A673 (cell line): ENCODE results near the gene UCK2. TPM values are rescaled to one million over a fixed set of nuclear protein-coding genes. Genes with fewer than 3 reads are reported as not detected.

ENCODE experiments used
- BruUV-seq: library from RNA; stranded (reverse); fragments of 400-500 nt; replicated peaks from 2 replicates; lab custom pipeline; 2021; lab: Mats Ljungman, UMichigan
- CTCF ChIA-PET: fragments of 300-600 bp; sonication (Branson Sonifier 250); formaldehyde crosslinking; loops from one replicate; lab custom pipeline; 2022; ENCODE audit warnings: antibody characterized with exemption; lab: Charles Lee
- POLR2A ChIA-PET: fragments of 300-600 bp; sonication (Branson Sonifier 250); formaldehyde crosslinking; loops from one replicate; lab custom pipeline; 2022; ENCODE audit warnings: antibody characterized with exemption; ENCODE audit not compliant: low non-redundant PET; lab: Charles Lee
- DNase-seq: peaks from one replicate; pipeline ENCODE4 v3.0.0-alpha.2; 2015; ENCODE audit warnings: low spot score
- H3K27ac ChIP-seq: fragments of 200-600 bp; sonication (generic); 2 replicates; pipeline ENCODE4 v1.5.1; 2016; ENCODE audit warnings: mixed run types, low read depth, mild to moderate bottlenecking, mixed read lengths, antibody characterized with exemption, low read length; ENCODE audit not compliant: poor library complexity, severe bottlenecking
- H3K27me3 ChIP-seq: fragments of 200-600 bp; sonication (generic); replicated peaks from 2 replicates; pipeline ENCODE4 v1.6.1; 2017; ENCODE audit warnings: mixed run types, low read depth, mild to moderate bottlenecking, mixed read lengths, antibody characterized with exemption, low read length; ENCODE audit not compliant: insufficient read depth, poor library complexity
- H3K36me3 ChIP-seq: fragments of 200-600 bp; sonication (generic); 2 replicates; pipeline ENCODE4 v1.6.1; 2016; ENCODE audit warnings: mixed run types, mild to moderate bottlenecking, mixed read lengths, antibody characterized with exemption, low read length; ENCODE audit not compliant: insufficient read depth, poor library complexity, severe bottlenecking
- H3K4me1 ChIP-seq: fragments of 200-600 bp; sonication (generic); 2 replicates; pipeline ENCODE4 v1.6.1; 2017; ENCODE audit warnings: mixed run types, mild to moderate bottlenecking, mixed read lengths, antibody characterized with exemption, low read length; ENCODE audit not compliant: insufficient read depth, poor library complexity, severe bottlenecking
- H3K4me3 ChIP-seq: fragments of 200-600 bp; sonication (generic); 2 replicates; pipeline ENCODE4 v1.5.1; 2016; ENCODE audit warnings: low read depth, mixed run types, mild to moderate bottlenecking, mixed read lengths, low read length; ENCODE audit not compliant: poor library complexity, severe bottlenecking
- H3K9me3 ChIP-seq: fragments of 200-600 bp; sonication (generic); 2 replicates; pipeline ENCODE4 v1.6.1; 2016; ENCODE audit warnings: mixed run types, low read depth, mild to moderate bottlenecking, mixed read lengths, antibody characterized with exemption, low read length; ENCODE audit not compliant: poor library complexity, severe bottlenecking
- EZH2 ChIP-seq: fragments of 200-600 bp; sonication (generic); IDR thresholded peaks from 2 replicates; pipeline ENCODE4 v1.6.1; 2017; ENCODE audit warnings: borderline replicate concordance, low read depth, mild to moderate bottlenecking, mixed read lengths, antibody characterized with exemption, low read length; ENCODE audit not compliant: poor library complexity, severe bottlenecking
- intact Hi-C: fragments of 100-400 bp; cut with micrococcal nuclease; formaldehyde crosslinking; loops from one replicate; pipeline ENCODE4 v1.10.0; 2022; ENCODE audit not compliant: unreplicated experiment
- total RNA-seq: library from RNA; stranded (reverse); gene quantifications from 2 replicates; pipeline ENCODE4 v1.2.3, GENCODE V29; 2021
- TF ChIP-seq, protein P1 (sequence below): fragments of 300-800, 200-600 bp; sonication (generic); conservative IDR thresholded peaks from 2 replicates; pipeline ENCODE4 v1.5.1; 2017; ENCODE audit warnings: low read depth, mild to moderate bottlenecking, antibody characterized with exemption, low read length, moderate library complexity, mixed read lengths

The UCK2 gene
- total RNA-seq, 1 experiment from 2014 or later, result 78.7 TPM

- H3K4me1 ChIP-seq, result no peaks in the 10 kb centered on the region
- CTCF ChIA-PET, result no interaction called here
- H3K4me3 ChIP-seq, result no peak overlapping the region
- no peaks in the 10 kb centered on the region for H3K9me3 ChIP-seq
- H3K27me3 ChIP-seq, result no peaks in the 10 kb centered on the region
- no peak overlapping the region for H3K27ac ChIP-seq
- DNase-seq, result no peak
- intact Hi-C loops, result no loop called here
- TF ChIP-seq EZH2, result no peak
- TF ChIP-seq, protein P1, sequence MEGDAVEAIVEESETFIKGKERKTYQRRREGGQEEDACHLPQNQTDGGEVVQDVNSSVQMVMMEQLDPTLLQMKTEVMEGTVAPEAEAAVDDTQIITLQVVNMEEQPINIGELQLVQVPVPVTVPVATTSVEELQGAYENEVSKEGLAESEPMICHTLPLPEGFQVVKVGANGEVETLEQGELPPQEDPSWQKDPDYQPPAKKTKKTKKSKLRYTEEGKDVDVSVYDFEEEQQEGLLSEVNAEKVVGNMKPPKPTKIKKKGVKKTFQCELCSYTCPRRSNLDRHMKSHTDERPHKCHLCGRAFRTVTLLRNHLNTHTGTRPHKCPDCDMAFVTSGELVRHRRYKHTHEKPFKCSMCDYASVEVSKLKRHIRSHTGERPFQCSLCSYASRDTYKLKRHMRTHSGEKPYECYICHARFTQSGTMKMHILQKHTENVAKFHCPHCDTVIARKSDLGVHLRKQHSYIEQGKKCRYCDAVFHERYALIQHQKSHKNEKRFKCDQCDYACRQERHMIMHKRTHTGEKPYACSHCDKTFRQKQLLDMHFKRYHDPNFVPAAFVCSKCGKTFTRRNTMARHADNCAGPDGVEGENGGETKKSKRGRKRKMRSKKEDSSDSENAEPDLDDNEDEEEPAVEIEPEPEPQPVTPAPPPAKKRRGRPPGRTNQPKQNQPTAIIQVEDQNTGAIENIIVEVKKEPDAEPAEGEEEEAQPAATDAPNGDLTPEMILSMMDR, result no peak
- POLR2A ChIA-PET, result no interaction called here
- no peaks in the 10 kb centered on the region for H3K36me3 ChIP-seq
- no TSS peak for BruUV-seq
These were observed 57.4 kb downstream of the UCK2 start for GRCh38 chr1:165884690-165885304.

DNA sequence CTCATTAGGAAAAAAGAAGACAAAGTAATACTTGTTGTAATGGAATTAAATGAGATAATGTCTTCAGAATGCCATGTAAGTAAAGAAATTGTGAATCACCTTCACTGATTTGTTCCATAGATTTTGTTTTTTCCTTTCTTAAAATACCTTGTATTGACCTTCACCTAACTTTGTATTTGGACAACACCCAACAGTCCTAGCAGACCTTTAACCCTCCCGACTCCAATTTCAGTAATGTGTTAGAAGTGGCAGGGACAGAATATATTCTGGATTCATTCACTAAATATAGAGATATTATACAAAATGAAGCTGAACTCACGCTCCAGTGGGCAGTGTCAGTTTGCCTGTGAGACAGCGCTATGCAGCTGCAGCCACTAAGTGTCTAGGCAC is 57.9 kb downstream of the UCK2 start:
- H3K4me3 ChIP-seq, result no peak overlapping the region
- intact Hi-C loops, result no loop called here
- no peaks in the 10 kb centered on the region for H3K27me3 ChIP-seq
- no peaks in the 10 kb centered on the region for H3K9me3 ChIP-seq
- no peaks in the 10 kb centered on the region for H3K4me1 ChIP-seq
- no peak for DNase-seq
- peaks cover 4% of the 10 kb centered on the region for H3K36me3 ChIP-seq
- ChIA-PET CTCF (no interaction called here), POLR2A (no interaction called here)
- no peak overlapping the region for H3K27ac ChIP-seq
- no peak for TF ChIP-seq EZH2
- TF ChIP-seq, protein P1, result no peak
- no TSS peak for BruUV-seq

DNA sequence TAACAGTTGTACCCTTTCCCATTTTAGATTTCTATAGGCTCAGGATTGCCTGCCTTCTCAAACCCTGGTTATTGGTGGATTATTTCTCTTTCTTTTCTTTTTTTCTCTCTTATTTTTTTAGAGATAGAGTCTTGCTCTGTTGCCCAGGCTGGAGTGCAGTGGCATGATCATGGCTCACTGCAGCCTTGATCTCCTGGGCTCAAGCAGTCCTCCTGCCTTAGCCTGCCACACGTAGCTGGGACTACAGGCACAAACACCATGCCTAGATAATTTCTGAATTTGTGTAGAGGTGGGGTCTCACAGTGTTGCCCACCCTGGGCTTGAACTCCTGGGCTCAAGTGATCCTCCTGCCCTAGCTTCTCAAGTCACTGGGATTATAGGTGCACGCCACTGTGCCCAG is 58.8 kb downstream of the UCK2 start:
- POLR2A ChIA-PET, result no interaction called here
- no peaks in the 10 kb centered on the region for H3K4me1 ChIP-seq
- H3K4me3 ChIP-seq, result no peak overlapping the region
- no peaks in the 10 kb centered on the region for H3K27me3 ChIP-seq
- peaks cover 13% of the 10 kb centered on the region for H3K36me3 ChIP-seq
- intact Hi-C loops, result no loop called here
- H3K27ac ChIP-seq, result no peak overlapping the region
- no peaks in the 10 kb centered on the region for H3K9me3 ChIP-seq
- no peak for DNase-seq
- CTCF ChIA-PET, result no interaction called here
- TF ChIP-seq EZH2, result no peak
- TF ChIP-seq, protein P1, result no peak
- BruUV-seq, result no TSS peak
